ENCODE measurements around the gene TBC1D2.

GRCh38 chr9:98284754-98285153 is 29.3 kb upstream of the TBC1D2 start:
- TF ChIP-seq CTCF (conservative IDR thresholded peaks at IDR 0.05 in 1 of 2, IDR thresholded peaks at IDR 0.05 in 1 of 2; ENCODE audit: low read depth in 1 of 2, low read length in 2 of 2): no peak
- no peak for TF ChIP-seq EZH2 (IDR thresholded peaks at IDR 0.05; ENCODE audit: low read length, missing control alignments)

Measured in fibroblast of lung (primary cell).